Activated naive CD4-positive, alpha-beta T cell treated with anti-CD3 and anti-CD28 coated beads, Interleukin-2, amount 50 U/mL, for 24 hours (primary cell): ENCODE data around the gene ZCCHC3.
"Not testable (repeated sequence)": the region's sequence is repeated elsewhere in the genome, so short reads cannot be mapped to it uniquely, and the experiment has no call there.

Source experiments
- H3K27ac Mint-ChIP-seq: one replicate; pipeline ENCODE4 v1.8.0; 2021; ENCODE audit warnings: mild to moderate bottlenecking, mixed read lengths
- H3K27me3 Mint-ChIP-seq: one replicate; pipeline ENCODE4 v1.8.0; 2021; ENCODE audit warnings: mixed read lengths
- H3K36me3 Mint-ChIP-seq: one replicate; pipeline ENCODE4 v1.8.0; 2021; ENCODE audit warnings: mixed read lengths
- H3K4me1 Mint-ChIP-seq: one replicate; pipeline ENCODE4 v1.8.0; 2021; ENCODE audit warnings: mixed read lengths
- H3K4me3 Mint-ChIP-seq: one replicate; pipeline ENCODE4 v1.8.0; 2021; ENCODE audit warnings: mild to moderate bottlenecking, mixed read lengths
- H3K9me3 Mint-ChIP-seq: one replicate; pipeline ENCODE4 v1.8.0; 2021; ENCODE audit warnings: mixed read lengths

Gene ZCCHC3

DNA sequence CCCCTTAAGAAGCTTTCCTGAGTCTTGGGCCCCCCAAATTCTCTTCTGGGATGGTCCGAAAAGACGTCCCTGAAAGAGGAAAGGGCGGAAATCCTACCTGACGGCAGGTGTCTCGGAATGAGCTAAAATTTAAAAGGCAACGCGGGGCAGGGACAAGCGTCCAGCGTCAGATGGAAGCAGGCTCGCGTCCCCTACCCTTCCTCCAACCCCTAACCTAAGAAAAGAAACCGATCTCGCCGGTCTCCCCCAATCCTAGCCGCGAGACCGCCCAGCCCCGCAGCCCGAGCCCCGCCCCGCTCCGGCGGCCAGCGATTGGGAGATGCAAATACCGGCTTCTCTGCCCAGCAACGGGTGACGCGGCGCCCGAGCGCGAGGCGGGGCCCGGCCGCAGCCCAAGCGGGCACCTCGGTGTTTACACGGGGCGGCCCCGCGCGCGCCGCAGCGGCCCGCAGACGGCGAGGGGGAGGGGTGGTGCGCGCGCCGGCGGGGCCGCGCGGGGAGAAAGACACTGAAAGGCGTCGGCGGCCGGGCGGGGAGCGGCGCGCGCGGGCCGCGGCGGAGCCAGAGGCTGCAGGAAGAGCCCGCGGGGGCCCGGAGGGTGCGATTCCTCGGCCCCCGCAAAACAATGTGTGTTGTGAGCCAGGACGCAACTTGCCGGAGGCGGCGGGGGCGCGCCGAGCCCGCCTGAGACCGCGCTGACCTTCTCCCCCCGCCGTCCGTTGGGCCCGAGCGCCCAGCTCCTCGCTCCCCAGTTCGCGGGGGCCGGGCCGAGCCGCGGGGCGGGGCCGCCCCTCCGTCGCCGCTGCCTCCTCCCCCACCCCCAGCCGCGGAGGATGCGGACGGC is 27.9 kb downstream of the ZCCHC3 start, which contains the start of gene SOX12:
Gene SOX12, plus strand, starts transcription at position 508 of the 844 bp plus-strand sequence. CDS start 373 bp downstream, outside the sequence.
- H3K9me3 Mint-ChIP-seq, result no peaks in the 10 kb centered on the region
- H3K27me3 Mint-ChIP-seq, result no peaks in the 10 kb centered on the region
- H3K4me3 Mint-ChIP-seq, result peak within 1 kb of the TSS; percentile 89
- peaks cover 20% of the 10 kb centered on the region for H3K4me1 Mint-ChIP-seq
- H3K27ac Mint-ChIP-seq, result peak within 1 kb of the TSS; percentile 51
- H3K36me3 Mint-ChIP-seq, result no peaks in the 10 kb centered on the region

DNA sequence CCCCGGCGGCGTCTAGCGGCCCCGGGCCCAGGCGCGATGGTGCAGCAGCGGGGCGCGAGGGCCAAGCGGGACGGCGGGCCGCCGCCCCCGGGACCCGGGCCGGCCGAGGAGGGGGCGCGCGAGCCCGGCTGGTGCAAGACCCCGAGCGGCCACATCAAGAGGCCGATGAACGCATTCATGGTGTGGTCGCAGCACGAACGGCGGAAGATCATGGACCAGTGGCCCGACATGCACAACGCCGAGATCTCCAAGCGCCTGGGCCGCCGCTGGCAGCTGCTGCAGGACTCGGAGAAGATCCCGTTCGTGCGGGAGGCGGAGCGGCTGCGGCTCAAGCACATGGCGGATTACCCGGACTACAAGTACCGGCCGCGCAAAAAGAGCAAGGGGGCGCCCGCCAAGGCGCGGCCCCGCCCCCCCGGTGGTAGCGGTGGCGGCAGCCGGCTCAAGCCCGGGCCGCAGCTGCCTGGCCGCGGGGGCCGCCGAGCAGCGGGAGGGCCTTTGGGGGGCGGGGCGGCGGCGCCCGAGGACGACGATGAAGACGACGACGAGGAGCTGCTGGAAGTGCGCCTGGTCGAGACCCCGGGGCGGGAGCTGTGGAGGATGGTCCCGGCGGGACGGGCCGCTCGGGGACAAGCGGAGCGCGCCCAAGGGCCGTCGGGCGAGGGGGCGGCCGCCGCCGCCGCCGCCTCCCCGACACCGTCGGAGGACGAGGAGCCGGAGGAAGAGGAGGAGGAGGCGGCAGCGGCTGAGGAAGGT is 28.7 kb downstream of the ZCCHC3 start:
- Mint-ChIP-seq H3K4me3 (peak overlapping the region; percentile 79), H3K9me3 (no peaks in the 10 kb centered on the region), H3K36me3 (no peaks in the 10 kb centered on the region), H3K4me1 (peaks cover 25% of the 10 kb centered on the region), H3K27ac (peak overlapping the region; percentile 41), H3K27me3 (no peaks in the 10 kb centered on the region)

DNA sequence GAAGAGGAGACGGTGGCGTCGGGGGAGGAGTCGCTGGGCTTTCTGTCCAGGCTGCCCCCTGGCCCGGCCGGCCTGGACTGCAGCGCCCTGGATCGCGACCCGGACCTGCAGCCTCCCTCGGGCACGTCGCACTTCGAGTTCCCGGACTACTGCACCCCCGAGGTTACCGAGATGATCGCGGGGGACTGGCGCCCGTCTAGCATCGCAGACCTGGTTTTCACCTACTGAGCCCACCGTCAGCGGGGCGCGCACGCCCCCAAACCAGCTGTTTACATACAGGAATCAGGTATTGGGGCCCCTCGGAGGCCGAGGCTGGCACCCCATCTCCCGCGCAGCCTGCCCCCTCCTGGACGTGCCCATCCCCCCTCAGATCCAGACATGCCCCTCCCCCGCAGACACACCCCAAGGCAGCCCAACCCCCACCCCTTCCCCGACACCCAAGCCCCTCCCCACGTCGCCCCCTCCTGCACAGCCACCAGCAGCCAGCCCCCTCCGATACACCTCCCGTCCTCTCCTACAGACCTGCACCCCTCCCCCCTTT is 29.3 kb downstream of the ZCCHC3 start:
- H3K27me3 Mint-ChIP-seq, result no peaks in the 10 kb centered on the region
- H3K27ac Mint-ChIP-seq, result peak overlapping the region; percentile 74
- peaks cover 25% of the 10 kb centered on the region for H3K4me1 Mint-ChIP-seq
- H3K4me3 Mint-ChIP-seq, result peak overlapping the region; percentile 71
- H3K9me3 Mint-ChIP-seq, result no peaks in the 10 kb centered on the region
- H3K36me3 Mint-ChIP-seq, result no peaks in the 10 kb centered on the region

DNA sequence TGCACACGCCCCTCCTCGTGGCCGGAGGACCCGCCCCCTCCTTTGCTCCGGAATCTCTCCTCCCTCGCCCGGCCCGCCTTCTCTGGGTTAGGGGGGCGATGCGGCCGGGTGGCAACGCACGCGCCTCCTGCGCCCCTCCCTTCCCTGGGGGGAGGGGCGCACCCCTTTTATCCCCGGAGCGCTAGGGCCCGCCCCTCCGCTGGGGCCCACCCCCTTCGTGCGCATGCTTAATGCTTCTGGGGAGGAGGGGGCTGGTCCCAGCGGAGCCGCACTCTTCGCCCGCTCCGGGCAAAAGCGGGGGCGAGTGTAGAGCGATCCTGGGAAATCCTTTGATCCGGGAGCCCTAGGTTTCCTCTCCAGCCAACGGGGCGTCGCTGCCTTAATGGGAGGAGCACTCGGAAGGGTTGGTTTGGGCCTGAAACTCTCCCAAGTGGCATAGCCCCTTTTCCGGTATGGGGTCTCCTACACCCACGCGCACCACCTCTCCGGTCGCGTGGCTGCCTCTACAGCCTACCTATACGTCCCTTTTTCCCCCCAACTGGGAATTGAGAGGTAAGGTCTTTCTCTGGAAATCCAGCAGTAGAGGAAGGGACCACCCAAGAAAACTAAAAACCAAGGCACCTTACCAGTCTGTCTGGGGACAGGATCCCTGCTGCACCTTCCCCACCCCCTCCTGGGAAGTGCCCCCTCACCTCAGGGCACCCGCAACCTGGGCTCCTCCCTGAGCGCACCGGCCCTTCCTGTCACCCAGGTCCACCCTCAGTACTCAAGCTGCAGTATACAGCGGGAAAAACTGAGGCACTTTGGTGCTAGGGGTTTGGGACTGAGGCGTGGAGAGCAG is 30.0 kb downstream of the ZCCHC3 start:
- Mint-ChIP-seq H3K4me3 (peak overlapping the region; percentile 23), H3K27me3 (no peaks in the 10 kb centered on the region), H3K27ac (no peak overlapping the region), H3K4me1 (peaks cover 25% of the 10 kb centered on the region), H3K36me3 (no peaks in the 10 kb centered on the region), H3K9me3 (no peaks in the 10 kb centered on the region)

DNA sequence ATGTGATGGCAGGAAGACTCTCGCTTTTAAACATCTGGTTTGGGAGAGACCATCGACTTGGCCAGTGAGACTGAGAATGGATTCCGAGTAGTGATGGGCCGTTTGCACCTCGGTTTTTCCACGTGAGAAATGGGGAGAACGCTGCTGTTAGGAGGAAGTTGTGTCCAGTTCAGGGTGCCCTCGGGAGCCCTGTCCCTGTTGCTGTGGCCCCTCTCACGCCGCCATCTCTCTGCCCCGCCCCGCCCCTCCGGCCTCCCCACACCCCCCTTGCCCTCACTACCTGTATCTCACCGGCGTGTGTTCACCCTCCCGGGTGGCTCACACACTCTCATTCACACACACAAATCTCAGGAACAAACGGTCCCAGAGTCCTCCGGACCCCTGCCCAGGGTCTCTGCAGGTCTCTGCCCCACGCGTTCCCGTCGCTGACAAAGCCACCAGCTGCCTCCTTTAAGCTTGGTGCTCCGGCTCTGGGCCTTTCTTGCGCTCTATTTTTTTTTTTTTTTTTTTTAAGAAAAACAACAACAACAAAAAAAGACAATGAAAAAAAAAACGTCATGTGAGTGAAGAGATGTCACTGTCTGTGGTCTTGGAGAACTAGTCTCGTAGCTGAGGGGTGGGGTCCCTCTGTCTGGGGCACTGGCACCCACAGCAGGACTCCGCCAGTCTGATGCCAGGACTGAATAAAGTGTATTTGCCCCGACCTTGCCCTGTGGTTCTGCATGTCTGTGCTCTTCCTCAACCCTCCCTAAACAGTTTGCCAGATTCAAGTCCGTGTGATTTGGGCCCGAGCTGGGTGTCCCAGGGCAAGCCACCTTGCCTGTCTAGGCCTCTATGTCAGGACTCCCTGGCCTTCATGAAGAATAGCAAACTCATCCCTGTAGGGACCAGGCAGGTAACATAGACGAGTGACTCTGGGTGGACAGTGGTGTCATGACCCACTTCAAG is 30.9 kb downstream of the ZCCHC3 start:
- H3K36me3 Mint-ChIP-seq, result no peaks in the 10 kb centered on the region
- H3K9me3 Mint-ChIP-seq, result no peaks in the 10 kb centered on the region
- peak overlapping the region; percentile 23 for H3K4me3 Mint-ChIP-seq
- H3K4me1 Mint-ChIP-seq, result peaks cover 25% of the 10 kb centered on the region
- H3K27ac Mint-ChIP-seq, result no peak overlapping the region
- H3K27me3 Mint-ChIP-seq, result no peaks in the 10 kb centered on the region

DNA sequence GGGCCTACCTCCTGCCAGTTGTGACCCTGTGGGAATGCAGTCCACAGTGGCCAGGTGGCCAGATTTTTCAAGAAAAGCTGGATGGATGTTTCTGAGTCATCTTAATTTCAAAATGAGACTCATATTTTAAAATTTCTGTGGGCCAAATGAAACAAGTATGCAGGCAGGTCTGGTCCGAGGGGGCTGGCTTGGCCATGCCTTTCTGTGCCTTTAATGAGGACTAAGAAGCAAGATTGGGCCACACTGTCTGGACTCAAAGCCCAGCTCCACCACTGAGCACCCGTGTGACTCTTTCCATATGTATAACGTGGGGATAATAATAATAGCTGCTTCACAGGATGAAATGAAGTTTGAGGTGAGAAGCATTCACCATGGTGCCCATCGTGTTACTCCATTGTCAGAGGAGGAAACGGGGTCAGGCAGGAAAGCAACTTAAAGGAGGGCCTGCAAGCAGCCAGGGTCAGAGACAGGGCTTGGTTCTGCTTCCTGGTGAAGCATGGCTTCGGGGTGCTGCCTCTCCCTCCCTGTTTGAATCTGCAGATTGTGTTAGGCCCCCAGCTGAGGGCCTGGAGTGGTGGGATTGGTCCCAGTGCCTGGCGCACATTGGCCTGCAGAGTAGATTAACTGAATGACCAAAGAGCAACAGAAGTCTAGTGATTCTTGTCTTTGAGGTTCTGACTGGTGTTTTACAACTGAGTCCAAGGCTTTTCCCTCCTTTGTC is 31.8 kb downstream of the ZCCHC3 start:
- Mint-ChIP-seq H3K36me3 (no peaks in the 10 kb centered on the region), H3K4me3 (no peak overlapping the region), H3K9me3 (no peaks in the 10 kb centered on the region), H3K27me3 (no peaks in the 10 kb centered on the region), H3K27ac (peak overlapping the region; percentile 35), H3K4me1 (peaks cover 21% of the 10 kb centered on the region)

DNA sequence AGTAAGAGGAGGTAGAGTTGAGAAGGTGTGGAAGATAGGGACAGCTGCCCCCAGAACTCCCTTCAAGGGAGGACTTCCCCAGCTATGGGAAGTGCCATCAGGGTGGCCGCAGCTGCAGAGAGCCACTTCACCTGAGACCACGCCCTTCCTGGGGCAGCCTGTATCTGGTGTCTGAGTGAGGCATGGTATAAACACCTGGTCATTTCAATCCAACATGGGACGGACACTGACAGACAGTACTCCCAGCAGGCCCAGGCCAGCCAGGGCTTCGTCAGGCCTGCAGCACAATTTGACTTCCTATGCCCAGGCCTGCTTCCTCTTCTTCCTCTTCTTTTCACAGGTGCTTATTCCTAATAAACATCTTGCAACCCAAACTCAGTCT is 32.5 kb downstream of the ZCCHC3 start:
- Mint-ChIP-seq H3K9me3 (no peaks in the 10 kb centered on the region), H3K36me3 (no peaks in the 10 kb centered on the region), H3K27me3 (no peaks in the 10 kb centered on the region), H3K4me3 (no peak overlapping the region), H3K27ac (no peak overlapping the region), H3K4me1 (peaks cover 21% of the 10 kb centered on the region)

DNA sequence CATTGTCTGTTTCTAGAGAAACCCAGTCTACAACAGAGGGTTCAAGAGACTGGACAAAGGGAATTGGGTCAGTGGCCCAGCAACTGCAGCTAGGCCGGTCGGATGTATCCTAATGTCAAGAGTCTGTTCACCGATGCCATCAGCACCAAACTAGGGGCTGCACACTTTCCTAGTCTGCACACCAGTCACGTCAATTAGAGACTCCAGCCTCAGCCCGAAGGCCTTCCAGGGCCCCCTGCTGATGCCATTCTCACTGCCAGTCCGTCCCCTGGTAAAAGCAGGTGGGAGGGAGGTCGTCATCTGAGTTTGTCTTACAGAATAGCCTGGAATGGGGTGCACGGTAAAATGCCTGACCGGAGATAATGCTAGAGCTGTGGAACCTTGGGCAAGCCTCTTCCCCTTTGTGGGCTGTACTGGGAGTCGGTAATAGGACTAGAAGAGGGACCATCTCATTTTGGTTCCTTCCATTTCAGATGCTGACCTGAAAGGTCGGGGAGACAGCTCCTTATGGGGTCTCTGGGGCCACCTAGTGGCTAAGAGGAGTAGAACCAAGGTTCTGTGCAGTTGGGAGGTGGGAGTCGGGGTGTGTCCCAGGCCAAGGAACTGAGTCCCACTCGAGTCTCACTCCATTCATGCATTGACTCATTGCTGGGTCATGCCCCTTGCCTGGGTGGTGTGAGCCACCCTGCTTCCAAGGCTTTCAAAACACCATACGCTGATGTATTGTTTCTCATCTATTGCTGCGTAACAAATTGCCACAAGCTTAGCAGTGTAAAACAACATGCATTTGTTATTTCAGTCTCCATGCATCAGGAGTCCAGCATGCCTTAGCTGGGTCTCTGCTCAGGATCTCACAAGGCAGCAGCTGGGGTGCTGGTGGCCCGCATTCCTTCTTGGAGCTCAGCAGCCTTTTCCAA is 33.1 kb downstream of the ZCCHC3 start:
- no peaks in the 10 kb centered on the region for H3K27me3 Mint-ChIP-seq
- H3K36me3 Mint-ChIP-seq, result no peaks in the 10 kb centered on the region
- no peak overlapping the region for H3K4me3 Mint-ChIP-seq
- peaks cover 21% of the 10 kb centered on the region for H3K4me1 Mint-ChIP-seq
- peak overlapping the region; percentile 12 for H3K27ac Mint-ChIP-seq
- H3K9me3 Mint-ChIP-seq, result no peaks in the 10 kb centered on the region

DNA sequence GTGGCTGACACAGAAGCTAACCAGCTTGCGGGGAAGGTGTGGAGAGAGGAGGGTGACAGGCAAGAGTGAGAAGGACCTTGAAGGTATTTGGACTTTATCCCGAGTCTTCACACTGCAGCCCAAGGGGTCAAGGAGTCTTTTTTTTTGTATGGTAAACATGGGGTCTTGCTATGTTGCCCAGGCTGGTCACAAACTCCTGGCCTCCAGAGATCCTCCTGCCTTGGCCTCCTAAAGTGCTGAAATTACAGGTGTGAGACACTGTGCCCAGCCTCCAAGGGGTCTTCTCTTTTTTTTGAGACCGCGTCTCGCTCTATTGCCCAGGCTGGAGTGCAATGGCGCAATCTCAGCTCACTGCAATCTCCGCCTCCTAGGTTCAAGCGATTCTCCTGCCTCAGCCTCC is 37.2 kb downstream of the ZCCHC3 start:
- Mint-ChIP-seq H3K27me3 (no peaks in the 10 kb centered on the region), H3K4me3 (no peak overlapping the region), H3K4me1 (peaks cover 9% of the 10 kb centered on the region), H3K9me3 (no peaks in the 10 kb centered on the region), H3K36me3 (no peaks in the 10 kb centered on the region), H3K27ac (no peak overlapping the region)

DNA sequence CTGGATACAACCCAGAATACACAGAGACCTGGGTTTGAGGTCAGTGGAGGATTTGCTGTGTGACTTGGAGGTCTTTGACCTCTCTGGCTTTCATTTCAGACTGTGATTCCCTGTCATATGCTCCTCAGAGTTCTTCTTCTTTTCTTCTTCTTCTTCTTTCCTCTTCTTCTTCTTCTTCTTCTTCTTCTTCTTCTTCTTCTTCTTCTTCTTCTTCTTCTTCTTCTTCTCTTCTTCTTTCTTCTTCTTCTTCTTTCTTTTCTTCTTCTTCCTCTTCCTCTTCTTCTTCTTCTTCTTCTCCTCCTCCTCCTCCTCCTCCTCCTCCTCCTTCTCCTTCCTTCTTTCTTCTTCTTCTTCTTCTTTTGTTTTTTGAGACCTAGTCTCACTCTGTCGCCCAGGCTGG is 38.7 kb downstream of the ZCCHC3 start:
- H3K4me1 Mint-ChIP-seq, H3K9me3 Mint-ChIP-seq, H3K4me3 Mint-ChIP-seq, H3K27me3 Mint-ChIP-seq, H3K36me3 Mint-ChIP-seq, H3K27ac Mint-ChIP-seq: not testable (repeated sequence)

DNA sequence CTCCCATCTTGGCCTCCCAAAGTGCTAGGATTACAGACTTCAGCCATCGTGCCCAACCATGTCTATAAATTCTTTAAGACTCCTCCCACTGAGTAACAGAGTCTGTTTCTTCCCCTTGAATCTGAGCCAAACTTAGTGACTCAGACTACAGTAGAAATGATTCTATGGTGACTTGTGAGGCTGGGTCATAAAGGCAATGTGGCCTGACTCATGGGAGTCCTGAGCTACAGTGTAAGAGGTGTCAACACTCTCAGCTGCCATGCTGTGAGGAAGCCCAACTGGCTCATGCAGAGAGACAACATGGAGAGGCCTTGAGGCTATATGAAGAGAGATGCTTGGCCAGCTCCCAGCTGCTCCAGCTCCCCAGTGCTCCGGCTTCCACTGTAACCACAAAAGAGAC is 44.3 kb downstream of the ZCCHC3 start:
- H3K4me3 Mint-ChIP-seq, result no peak overlapping the region
- peaks cover 4% of the 10 kb centered on the region for H3K9me3 Mint-ChIP-seq

DNA sequence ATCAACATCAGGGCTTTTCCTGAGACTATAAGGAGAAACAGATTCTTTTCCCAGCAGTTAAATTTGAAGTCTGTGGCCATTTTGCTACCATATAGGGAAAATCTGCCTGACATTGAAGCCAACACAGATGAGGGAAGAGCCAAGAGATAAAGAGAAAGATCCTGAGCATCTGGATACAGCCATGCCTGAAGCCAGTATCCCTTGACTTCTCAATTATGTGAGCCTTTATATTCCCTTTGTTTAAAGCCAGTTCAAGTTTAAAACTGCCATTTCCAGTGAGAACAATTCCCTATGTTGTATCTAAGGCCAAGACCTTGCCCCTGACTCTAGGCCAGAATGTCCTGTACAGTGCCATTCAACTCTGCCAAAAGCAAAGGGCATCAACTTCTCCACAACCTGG is 45.7 kb downstream of the ZCCHC3 start:
- H3K27me3 Mint-ChIP-seq, result no peaks in the 10 kb centered on the region
- no peak overlapping the region for H3K4me3 Mint-ChIP-seq
- no peak overlapping the region for H3K27ac Mint-ChIP-seq
- peaks cover 4% of the 10 kb centered on the region for H3K9me3 Mint-ChIP-seq
- H3K36me3 Mint-ChIP-seq, result peaks cover 2% of the 10 kb centered on the region
- peaks cover 8% of the 10 kb centered on the region for H3K4me1 Mint-ChIP-seq

More for the DNA sequence above, 44.3 kb downstream of the ZCCHC3 start:
- H3K4me1 Mint-ChIP-seq, result peaks cover 7% of the 10 kb centered on the region
- no peaks in the 10 kb centered on the region for H3K27me3 Mint-ChIP-seq
- H3K27ac Mint-ChIP-seq, result no peak overlapping the region
- H3K36me3 Mint-ChIP-seq, result peaks cover 2% of the 10 kb centered on the region

DNA sequence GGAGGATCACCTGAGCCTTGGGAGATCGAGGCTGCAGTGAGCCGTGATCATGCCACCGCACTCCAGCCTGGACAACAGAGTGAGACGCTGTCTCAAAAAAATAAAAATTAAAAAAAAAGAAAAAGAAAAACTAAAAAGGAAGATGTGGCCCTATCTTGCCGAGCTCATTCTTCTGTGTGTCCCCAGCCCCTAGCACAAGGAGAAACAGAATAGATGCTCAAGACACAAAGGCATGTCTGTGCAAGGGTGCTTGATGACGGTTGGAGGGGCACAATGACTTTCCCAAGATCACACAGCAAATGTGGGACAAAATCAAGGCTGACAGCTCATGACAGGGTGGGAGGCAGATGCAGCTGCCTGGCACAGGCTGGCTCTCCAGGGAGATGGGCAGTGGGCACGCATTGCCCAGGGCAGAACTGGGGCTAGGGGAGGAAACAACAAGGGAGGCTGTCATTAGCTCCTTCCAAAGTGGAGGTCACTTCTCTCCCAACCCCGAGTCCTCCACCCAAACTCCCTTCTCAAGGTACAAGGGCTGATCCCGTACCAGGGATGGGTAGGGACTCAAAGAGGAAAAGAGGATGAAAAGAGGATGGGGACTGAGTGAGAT is 48.8 kb downstream of the ZCCHC3 start:
- Mint-ChIP-seq H3K4me1 (peaks cover 13% of the 10 kb centered on the region), H3K27me3 (no peaks in the 10 kb centered on the region), H3K27ac (peak overlapping the region; percentile 71), H3K9me3 (peaks cover 4% of the 10 kb centered on the region), H3K4me3 (peak overlapping the region; percentile 84), H3K36me3 (peaks cover 2% of the 10 kb centered on the region)
